Mesothelial cell of epicardium (in vitro differentiated cells): Measurements from ENCODE around the gene CECR2. TPM values are rescaled to one million over a fixed set of nuclear protein-coding genes. Genes with fewer than 3 reads are reported as not detected.

Experiments used
- DNase-seq, 2 experiments: peaks; one replicate each; pipeline ENCODE4 v3.0.0; 2021; ENCODE audit warnings: low spot score in 2 of 2; ENCODE audit not compliant: unreplicated experiment in 2 of 2
- H3K27ac Mint-ChIP-seq: 2 replicates; pipeline ENCODE4 v1.8.0; 2021; ENCODE audit warnings: mixed read lengths
- H3K27me3 Mint-ChIP-seq: 2 replicates; pipeline ENCODE4 v1.8.0; 2021; ENCODE audit warnings: low read depth, mixed read lengths
- H3K36me3 Mint-ChIP-seq: 2 replicates; pipeline ENCODE4 v1.8.0; 2021; ENCODE audit warnings: mixed read lengths
- H3K4me1 Mint-ChIP-seq: 2 replicates; pipeline ENCODE4 v1.8.0; 2021; ENCODE audit warnings: mixed read lengths
- H3K4me3 Mint-ChIP-seq: 2 replicates; pipeline ENCODE4 v1.8.0; 2021; ENCODE audit warnings: mild to moderate bottlenecking, moderate library complexity, mixed read lengths
- H3K9me3 Mint-ChIP-seq: 2 replicates; pipeline ENCODE4 v1.8.0; 2021; ENCODE audit warnings: mixed read lengths
- total RNA-seq: library from RNA; stranded (reverse); gene quantifications from 3 replicates; pipeline ENCODE4 v1.2.1, GENCODE V29; 2021
- TF ChIP-seq, protein P1 (sequence below): fragments of 200-600 bp; sonication (generic); IDR thresholded peaks from one replicate; pipeline ENCODE4 v1.5.0; 2021; ENCODE audit warnings: antibody characterized with exemption; ENCODE audit not compliant: unreplicated experiment

Gene CECR2
- total RNA-seq, 1 donor from 2014 or later: 15.0 TPM

GRCh38 chr22:17343766-17344165 lies 25.5 kb upstream of the CECR2 start:
- Mint-ChIP-seq H3K4me3 (no peak overlapping the region), H3K27me3 (peaks cover 5% of the 10 kb centered on the region), H3K27ac (no peak overlapping the region), H3K9me3 (no peaks in the 10 kb centered on the region), H3K36me3 (no peaks in the 10 kb centered on the region), H3K4me1 (no peaks in the 10 kb centered on the region)
- TF ChIP-seq, protein P1, sequence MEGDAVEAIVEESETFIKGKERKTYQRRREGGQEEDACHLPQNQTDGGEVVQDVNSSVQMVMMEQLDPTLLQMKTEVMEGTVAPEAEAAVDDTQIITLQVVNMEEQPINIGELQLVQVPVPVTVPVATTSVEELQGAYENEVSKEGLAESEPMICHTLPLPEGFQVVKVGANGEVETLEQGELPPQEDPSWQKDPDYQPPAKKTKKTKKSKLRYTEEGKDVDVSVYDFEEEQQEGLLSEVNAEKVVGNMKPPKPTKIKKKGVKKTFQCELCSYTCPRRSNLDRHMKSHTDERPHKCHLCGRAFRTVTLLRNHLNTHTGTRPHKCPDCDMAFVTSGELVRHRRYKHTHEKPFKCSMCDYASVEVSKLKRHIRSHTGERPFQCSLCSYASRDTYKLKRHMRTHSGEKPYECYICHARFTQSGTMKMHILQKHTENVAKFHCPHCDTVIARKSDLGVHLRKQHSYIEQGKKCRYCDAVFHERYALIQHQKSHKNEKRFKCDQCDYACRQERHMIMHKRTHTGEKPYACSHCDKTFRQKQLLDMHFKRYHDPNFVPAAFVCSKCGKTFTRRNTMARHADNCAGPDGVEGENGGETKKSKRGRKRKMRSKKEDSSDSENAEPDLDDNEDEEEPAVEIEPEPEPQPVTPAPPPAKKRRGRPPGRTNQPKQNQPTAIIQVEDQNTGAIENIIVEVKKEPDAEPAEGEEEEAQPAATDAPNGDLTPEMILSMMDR: no peak
- no peak for DNase-seq

- H3K27me3 Mint-ChIP-seq: no peaks in the 10 kb centered on the region
- H3K36me3 Mint-ChIP-seq: no peaks in the 10 kb centered on the region
- no peaks in the 10 kb centered on the region for H3K9me3 Mint-ChIP-seq
Measured at GRCh38 chr22:17346578-17346977, 22.7 kb upstream of the CECR2 start.

DNA sequence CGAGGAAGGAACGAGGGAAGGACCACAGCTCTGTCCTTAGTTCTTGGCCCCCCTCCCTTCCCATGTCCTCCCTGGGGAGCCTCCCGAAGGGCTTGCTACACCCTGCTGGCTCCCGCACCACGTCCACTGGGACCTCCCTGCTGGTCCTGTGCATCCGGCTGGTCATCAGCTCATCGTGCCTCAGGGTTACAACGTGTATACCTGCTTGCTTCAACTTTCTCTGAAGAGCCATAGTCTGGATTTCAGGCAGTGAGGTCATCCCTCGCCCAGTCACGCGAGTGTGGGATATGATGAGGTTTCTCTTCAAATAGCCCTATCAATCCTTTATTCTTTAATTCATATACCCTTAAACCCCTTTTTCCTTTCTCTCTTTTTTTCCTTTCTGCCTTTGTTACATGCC lies 21.5 kb upstream of the CECR2 start:
- Mint-ChIP-seq H3K4me1 (no peaks in the 10 kb centered on the region), H3K9me3 (no peaks in the 10 kb centered on the region), H3K4me3 (no peak overlapping the region), H3K27ac (no peak overlapping the region), H3K36me3 (no peaks in the 10 kb centered on the region), H3K27me3 (no peaks in the 10 kb centered on the region)
- TF ChIP-seq, protein P1: no peak
- no peak for DNase-seq

More at GRCh38 chr22:17346578-17346977, 22.7 kb upstream of the CECR2 start:
- Mint-ChIP-seq H3K27ac (no peak overlapping the region), H3K4me3 (no peak overlapping the region), H3K4me1 (no peaks in the 10 kb centered on the region)
- DNase-seq: no peak
- TF ChIP-seq, protein P1: no peak

- H3K36me3 Mint-ChIP-seq: no peaks in the 10 kb centered on the region
- H3K9me3 Mint-ChIP-seq: no peaks in the 10 kb centered on the region
- H3K4me1 Mint-ChIP-seq: no peaks in the 10 kb centered on the region
- no peak for DNase-seq
- no peak overlapping the region for H3K27ac Mint-ChIP-seq
- TF ChIP-seq, protein P1: no peak
- no peak overlapping the region for H3K4me3 Mint-ChIP-seq
- no peaks in the 10 kb centered on the region for H3K27me3 Mint-ChIP-seq
Measured at GRCh38 chr22:17348464-17349103, 20.7 kb upstream of the CECR2 start.

DNA sequence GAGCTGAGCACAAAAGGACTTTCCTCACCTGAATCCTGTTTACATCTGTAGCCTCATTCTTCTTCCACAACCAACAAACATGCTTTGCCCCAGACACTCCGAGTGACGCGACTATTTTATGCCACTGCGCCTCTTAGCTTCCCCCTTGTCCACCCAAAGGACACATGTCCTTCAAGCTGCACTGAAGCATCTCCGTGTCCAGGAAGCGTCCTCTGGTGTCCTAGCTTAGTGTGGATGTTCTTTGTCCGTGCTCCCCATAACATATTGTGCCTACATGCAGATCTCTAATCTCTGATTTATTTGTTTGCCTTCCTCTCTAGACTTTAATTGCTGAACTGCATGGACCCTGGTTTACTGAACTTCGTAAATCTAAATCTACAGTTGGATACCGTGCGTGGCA lies 20.1 kb upstream of the CECR2 start:
- no peaks in the 10 kb centered on the region for H3K36me3 Mint-ChIP-seq
- TF ChIP-seq, protein P1: no peak
- no peak overlapping the region for H3K4me3 Mint-ChIP-seq
- no peak for DNase-seq
- no peaks in the 10 kb centered on the region for H3K9me3 Mint-ChIP-seq
- H3K27me3 Mint-ChIP-seq: no peaks in the 10 kb centered on the region
- H3K27ac Mint-ChIP-seq: no peak overlapping the region
- no peaks in the 10 kb centered on the region for H3K4me1 Mint-ChIP-seq
